ENCODE measurements around the gene FBXO27. TPM values are rescaled to one million over a fixed set of nuclear protein-coding genes. Genes with fewer than 3 reads are reported as not detected.

FBXO27 gene
- total and polyA plus RNA-seq, 11 donors: 4.0 to 38.3 (median 21.0) TPM

- Histone ChIP-seq H3K27me3 (peaks cover 0 to 8% (median 0%) of the 10 kb centered on the region in 9 donors), H3K9me3 (peaks cover 0 to 10% (median 0%) of the 10 kb centered on the region in 12 donors), H3K4me3 (no peak overlapping the region), H3K4me1 (no peaks in the 10 kb centered on the region), H3K27ac (no peak overlapping the region), H3K36me3 (no peaks in the 10 kb centered on the region)
- TF ChIP-seq CTCF (IDR thresholded peaks at IDR 0.05) (no peak), POLR2A (IDR thresholded peaks at IDR 0.05) (no peak)
- ATAC-seq: no peak
- DNase-seq: no peak
- 75 to 78% (median 76%) methylated on average over 9 of the region's 9 CpGs for WGBS, 4 donors
- intact Hi-C loops (cut with DNase I): no loop called here
Measured at GRCh38 chr19:39052846-39053245, 20.5 kb upstream of the FBXO27 start.

- H3K4me1 ChIP-seq: no peaks in the 10 kb centered on the region
- H3K27me3 ChIP-seq: peaks cover 0 to 8% (median 0%) of the 10 kb centered on the region in 9 donors
- H3K9me3 ChIP-seq: peaks cover 0 to 10% (median 0%) of the 10 kb centered on the region in 12 donors
- intact Hi-C loops (cut with DNase I): no loop called here
- H3K36me3 ChIP-seq: no peaks in the 10 kb centered on the region
- no peak overlapping the region for H3K4me3 ChIP-seq
- WGBS, 4 donors: 15 to 21% (median 16%) methylated on average over 10 of the region's 10 CpGs
- TF ChIP-seq CTCF (IDR thresholded peaks at IDR 0.05) (peak; percentile 48 to 92 (median 67)), POLR2A (IDR thresholded peaks at IDR 0.05) (no peak)
- DNase-seq: peak in 4 of 5 donors; percentile 22 to 83 (median 39)
- no peak overlapping the region for H3K27ac ChIP-seq
- ATAC-seq: peak in 3 of 4 donors; percentile 38 to 45 (median 42)
Measured at GRCh38 chr19:39052243-39052746, 19.9 kb upstream of the FBXO27 start.

GRCh38 chr19:39047073-39047472, 14.7 kb upstream of the FBXO27 start:
- Histone ChIP-seq H3K4me3 (no peak overlapping the region), H3K27me3 (peaks cover 0 to 5% (median 0%) of the 10 kb centered on the region in 9 donors), H3K9me3 (no peaks in the 10 kb centered on the region), H3K36me3 (no peaks in the 10 kb centered on the region), H3K27ac (no peak overlapping the region), H3K4me1 (no peaks in the 10 kb centered on the region)
- WGBS, 4 donors: 43 to 58% (median 45%) methylated on average over 2 of the region's 2 CpGs
- TF ChIP-seq POLR2A (IDR thresholded peaks at IDR 0.05) (no peak), CTCF (IDR thresholded peaks at IDR 0.05) (no peak)
- no peak for ATAC-seq
- no peak for DNase-seq
- intact Hi-C loops (cut with DNase I): no loop called here

GRCh38 chr19:39046037-39046821, 13.9 kb upstream of the FBXO27 start:
- intact Hi-C loops (cut with DNase I): no loop called here
- Histone ChIP-seq H3K9me3 (no peaks in the 10 kb centered on the region), H3K4me1 (no peaks in the 10 kb centered on the region), H3K4me3 (no peak overlapping the region), H3K27me3 (peaks cover 0 to 4% (median 0%) of the 10 kb centered on the region in 9 donors), H3K36me3 (no peaks in the 10 kb centered on the region), H3K27ac (no peak overlapping the region)
- ATAC-seq (no peak), DNase-seq (no peak)
- TF ChIP-seq POLR2A (IDR thresholded peaks at IDR 0.05) (no peak), CTCF (IDR thresholded peaks at IDR 0.05) (no peak)
- 64 to 79% (median 67%) methylated on average over 7 of the region's 7 CpGs for WGBS, 4 donors
